HG02981 (cell line): ENCODE results near the gene ITSN1.
"Not testable (repeated sequence)": the region's sequence is repeated elsewhere in the genome, so short reads cannot be mapped to it uniquely, and the experiment has no call there.

Experiments
- ATAC-seq: cut with Tn5 transposase; IDR thresholded peaks from one replicate; pipeline ENCODE4 v1.9.1; 2021; ENCODE audit warnings: mild to moderate bottlenecking, moderate library complexity; ENCODE audit not compliant: unreplicated experiment

Gene ITSN1

GRCh38 chr21:33650929-33651509 lies 8.7 kb downstream of the ITSN1 start:
- no peak for ATAC-seq

- no peak for ATAC-seq
These were observed 9.8 kb downstream of the ITSN1 start for GRCh38 chr21:33651965-33652680.

- no peak for ATAC-seq
These were observed 12.1 kb downstream of the ITSN1 start for GRCh38 chr21:33654412-33654811.

GRCh38 chr21:33655588-33656221 lies 13.4 kb downstream of the ITSN1 start:
- no peak for ATAC-seq

GRCh38 chr21:33657124-33657820 lies 15.0 kb downstream of the ITSN1 start:
- no peak for ATAC-seq

- ATAC-seq = no peak
These were observed 16.7 kb downstream of the ITSN1 start for GRCh38 chr21:33658919-33659567.

GRCh38 chr21:33659568-33659949 lies 17.3 kb downstream of the ITSN1 start:
- ATAC-seq = no peak

GRCh38 chr21:33660406-33660805 lies 18.1 kb downstream of the ITSN1 start:
- ATAC-seq = no peak

- no peak for ATAC-seq
These were observed 18.8 kb downstream of the ITSN1 start for GRCh38 chr21:33661146-33661545.

- no peak for ATAC-seq
These were observed 19.7 kb downstream of the ITSN1 start for GRCh38 chr21:33662046-33662445.

- no peak for ATAC-seq
These were observed 20.9 kb downstream of the ITSN1 start for GRCh38 chr21:33663241-33663640.

- no peak for ATAC-seq
These were observed 21.8 kb downstream of the ITSN1 start for GRCh38 chr21:33664135-33664534.

GRCh38 chr21:33666153-33666552 lies 23.9 kb downstream of the ITSN1 start:
- ATAC-seq = no peak

GRCh38 chr21:33667636-33668035 lies 25.3 kb downstream of the ITSN1 start:
- ATAC-seq = no peak

- no peak for ATAC-seq
These were observed 25.9 kb downstream of the ITSN1 start for GRCh38 chr21:33668180-33668579.

- ATAC-seq = no peak
These were observed 26.3 kb downstream of the ITSN1 start for GRCh38 chr21:33668620-33669019.

- ATAC-seq = no peak
These were observed 28.0 kb downstream of the ITSN1 start for GRCh38 chr21:33670076-33670978.

GRCh38 chr21:33673473-33673872 lies 31.2 kb downstream of the ITSN1 start:
- no peak for ATAC-seq

GRCh38 chr21:33674226-33674625 lies 31.9 kb downstream of the ITSN1 start:
- ATAC-seq = no peak

GRCh38 chr21:33676666-33677065 lies 34.4 kb downstream of the ITSN1 start:
- not testable (repeated sequence) for ATAC-seq
